K562 (cell line): ENCODE results near the gene MAGI1. TPM values are rescaled to one million over a fixed set of nuclear protein-coding genes. Genes with fewer than 3 reads are reported as not detected.

Source experiments
- ATAC-seq: fragments of 200-7000 bp; cut with Tn5 transposase; 3 replicates; pipeline ENCODE4 v1.9.1; 2020; ENCODE audit warnings: moderate library complexity
- BruUV-seq: library from RNA; stranded (reverse); fragments of 400-500 nt; replicated peaks from 2 replicates; lab custom pipeline; 2021; lab: Mats Ljungman, UMichigan
- CTCF ChIA-PET: fragments of 300-600 bp; formaldehyde crosslinking; extraction: SDS; loops from one replicate; lab custom pipeline; 2021; ENCODE audit warnings: low intra/inter-chr PET ratio; lab: Yijun Ruan, JAX
- POLR2A ChIA-PET: fragments of 300-600, 350-650 bp; sonication (Branson Sonifier 250); formaldehyde crosslinking; extraction: SDS; loops from one replicate; lab custom pipeline; 2021; ENCODE audit warnings: antibody characterized with exemption, inconsistent platforms; lab: Yijun Ruan, JAX
- DNase-seq, 4 experiments: peaks; one replicate each; pipeline versions ENCODE4 v3.0.0 to v3.0.0-alpha.2; 2011 to 2018; ENCODE audit warnings: low spot score in 3 of 4, mixed read lengths in 3 of 4; ENCODE audit errors: extremely low read depth in 1 of 4
- FAIRE-seq: peaks from 2 replicates; lab custom pipeline; 2011; peaks lifted over from hg19 to GRCh38; lab: Jason Lieb, UNC
- H2AFZ ChIP-seq: 2 replicates; pipeline ENCODE4 v1.6.0; 2011; ENCODE audit warnings: low read depth, low read length, control low read depth, inconsistent platforms
- H3K27ac ChIP-seq: fragments of 200-600 bp; 3 replicates; pipeline ENCODE4 v1.8.0; 2011; ENCODE audit warnings: low read depth, mild to moderate bottlenecking, control low read depth, inconsistent platforms, low read length, moderate library complexity, mixed read lengths; ENCODE audit errors: extremely low read depth
- H3K27me3 ChIP-seq, 2 experiments: fragments of 300-600 bp in 1 of 2; 2 replicates in 1 of 2; 3 replicates in 1 of 2; pipeline versions ENCODE4 v1.6.0 to v1.8.0; 2011; ENCODE audit warnings: inconsistent platforms in 2 of 2, low read length in 2 of 2, mild to moderate bottlenecking in 1 of 2, mixed read lengths in 1 of 2, moderate library complexity in 1 of 2; ENCODE audit not compliant: control insufficient read depth in 2 of 2, insufficient read depth in 2 of 2
- H3K36me3 ChIP-seq: fragments of 300-600 bp; 3 replicates; pipeline ENCODE4 v1.8.0; 2011; ENCODE audit warnings: mild to moderate bottlenecking, low read length, inconsistent platforms; ENCODE audit not compliant: control insufficient read depth, insufficient read depth
- H3K4me1 ChIP-seq, 2 experiments: fragments of 200-600 bp in 1 of 2; replicated peaks in 1 of 2; 2 replicates in 1 of 2; 3 replicates in 1 of 2; pipeline versions ENCODE4 v1.5.1 to v1.8.0; 2011; ENCODE audit warnings: inconsistent platforms in 2 of 2, low read length in 2 of 2, mild to moderate bottlenecking in 1 of 2, mixed read lengths in 1 of 2, moderate library complexity in 1 of 2; ENCODE audit not compliant: control insufficient read depth in 2 of 2, insufficient read depth in 2 of 2
- H3K4me2 ChIP-seq: 2 replicates; pipeline ENCODE4 v1.6.1; 2011; ENCODE audit warnings: low read length, control low read depth, inconsistent platforms, mixed read lengths; ENCODE audit not compliant: insufficient read depth
- H3K4me3 ChIP-seq: fragments of 200-600 bp; sonication (generic), shearing (Covaris generic); 2 replicates; pipeline ENCODE4 v1.5.1; 2016; ENCODE audit warnings: control low read depth, inconsistent platforms
- H3K79me2 ChIP-seq: fragments of 200-600 bp; 3 replicates; pipeline ENCODE4 v1.8.0; 2011; ENCODE audit warnings: low read length, inconsistent platforms; ENCODE audit not compliant: control insufficient read depth, insufficient read depth
- H3K9ac ChIP-seq, 2 experiments: 2 replicates each; pipeline versions ENCODE4 v1.6.0 to v1.6.1; 2011; ENCODE audit warnings: low read depth in 2 of 2, low read length in 2 of 2, control low read depth in 1 of 2, inconsistent platforms in 1 of 2, mild to moderate bottlenecking in 1 of 2, mixed read lengths in 1 of 2; ENCODE audit not compliant: insufficient read depth in 1 of 2
- H3K9me1 ChIP-seq: one replicate; pipeline ENCODE4 v1.6.0; 2011; ENCODE audit warnings: inconsistent platforms, mild to moderate bottlenecking, low read length, moderate library complexity; ENCODE audit not compliant: control insufficient read depth, insufficient read depth
- H3K9me3 ChIP-seq: replicated peaks from 2 replicates; pipeline ENCODE4 v1.5.1; 2011; ENCODE audit warnings: low read depth, low read length, inconsistent platforms; ENCODE audit not compliant: control insufficient read depth, insufficient read depth
- H4K20me1 ChIP-seq: replicated peaks from 2 replicates; pipeline ENCODE4 v1.6.1; 2011; ENCODE audit warnings: low read length, inconsistent platforms, mixed read lengths; ENCODE audit not compliant: control insufficient read depth, insufficient read depth
- CTBP1 ChIP-seq: fragments of 450-650 bp; IDR thresholded peaks from 2 replicates; pipeline ENCODE4 v1.6.1; 2016; ENCODE audit warnings: borderline replicate concordance
- CXXC5 ChIP-seq: fragments of 250-450 bp; sonication (Bioruptor Pico); IDR thresholded peaks from 2 replicates; pipeline ENCODE4 v1.8.0; 2022; ENCODE audit warnings: inconsistent platforms, mild to moderate bottlenecking, moderate library complexity
- DEAF1 ChIP-seq: fragments of 450-650 bp; formaldehyde crosslinking; IDR thresholded peaks from 2 replicates; pipeline ENCODE4 v1.4.0; 2020; ENCODE audit warnings: mild to moderate bottlenecking, moderate library complexity
- JUND ChIP-seq, 2 experiments: IDR thresholded peaks; 2 replicates in 1 of 2; 3 replicates in 1 of 2; pipeline ENCODE4 v1.6.1; 2011; ENCODE audit warnings: borderline replicate concordance in 2 of 2, low read depth in 2 of 2, low read length in 2 of 2, improper control_type of control experiment in 1 of 2, missing biosample characterization in 1 of 2, missing genetic modification characterization in 1 of 2, missing genetic modification reagents in 1 of 2
- MAZ ChIP-seq, 2 experiments: fragments of 450-650 bp in 1 of 2; sonication (generic) in 1 of 2; formaldehyde crosslinking; IDR thresholded peaks in 1 of 2; conservative IDR thresholded peaks in 1 of 2; 2 replicates each; pipeline versions ENCODE4 v1.4.0 to v1.5.0; 2020; ENCODE audit warnings: mild to moderate bottlenecking in 1 of 2, missing genetic modification reagents in 1 of 2
- REST ChIP-seq, 2 experiments: fragments of 450-650 bp; formaldehyde crosslinking in 1 of 2; IDR thresholded peaks; 2 replicates each; pipeline versions ENCODE4 v1.4.0 to v1.6.1; 2014 to 2020; ENCODE audit warnings: mild to moderate bottlenecking in 2 of 2, borderline replicate concordance in 1 of 2, low read depth in 1 of 2
- SMAD3 ChIP-seq: fragments of 450-650 bp; formaldehyde crosslinking; conservative IDR thresholded peaks from 2 replicates; pipeline ENCODE4 v1.4.0; 2020; ENCODE audit warnings: mild to moderate bottlenecking
- SMC3 ChIP-seq: conservative IDR thresholded peaks from 2 replicates; pipeline ENCODE4 v1.6.1; 2011; ENCODE audit warnings: low read depth, low read length, improper control_type of control experiment; ENCODE audit not compliant: insufficient read depth
- WGBS: fragments of 100-300 bp; shearing (Covaris generic); methylation state at CpG from one replicate; pipeline ENCODE4 v1.1.6; 2016; ENCODE audit warnings: low coverage, mixed read lengths; ENCODE audit not compliant: insufficient coverage; ENCODE audit errors: missing lambda C conversion rate; 5-methylcytosine and 5-hydroxymethylcytosine counted together
- in situ Hi-C: fragments of 300-500 bp; cut with MboI; formaldehyde crosslinking; loops from 4 replicates; pipeline ENCODE4 v1.15.0; 2018; ENCODE audit warnings: inconsistent platforms, mixed read lengths
- intact Hi-C: fragments of 100-400 bp; cut with micrococcal nuclease; formaldehyde crosslinking; loops from 2 replicates; pipeline ENCODE4 v1.14.2; 2022
- polyA plus RNA-seq, 8 experiments: library from polyadenylated mRNA; depleted of rRNA in 4 of 8; stranded (reverse) in 5 of 8; unstranded in 3 of 8; fragments of >200 nt; fragmentation: Nextera tagmentation in 2 of 8; fragmentation: Illumina TruSeq in 1 of 8; extraction: Ambion mirVana in 2 of 8; extraction: Trizol in 1 of 8; gene quantifications; 2 replicates each; pipeline versions ENCODE4 v1.2.1 to v1.2.3, GENCODE V29; 2011 to 2014; ENCODE audit warnings: inconsistent platforms in 1 of 8, missing spikeins in 1 of 8
- total RNA-seq, 7 experiments: library from RNA; depleted of rRNA in 6 of 7; stranded (reverse); fragments of >200 nt in 6 of 7; fragmentation: Illumina TruSeq in 2 of 7; extraction: Trizol in 2 of 7; gene quantifications; 2 replicates each; pipeline versions ENCODE4 v1.2.1 to v1.2.3, GENCODE V29; 2011 to 2021; ENCODE audit warnings: low replicate concordance in 1 of 7

MAGI1 gene
- total and polyA plus RNA-seq, 9 of the 15 experiments (the other 6 are each of a cell fraction or from before 2014, with no cell fraction given) = 7.8 to 59.4 (median 43.2) TPM

- CTCF ChIA-PET = interaction anchor here (1.2 to 1.6 kb wide), 2 partner anchors 293 to 390 kb away, joined by 3 to 6 read pairs; no protein-coding TSS in a partner anchor
- no peaks in the 10 kb centered on the region for H3K79me2 ChIP-seq
- H3K4me2 ChIP-seq = no peak overlapping the region
- H3K9me1 ChIP-seq = no peaks in the 10 kb centered on the region
- FAIRE-seq = peak; percentile 85
- BruUV-seq = no TSS peak
- intact Hi-C loops (loop anchor here (1.0 to 10.0 kb wide), 4 partner anchors 55 to 390 kb away; no protein-coding TSS in a partner anchor), in situ Hi-C loops (loop anchor here (10.0 to 25.0 kb wide), 2 partner anchors 287 to 1195 kb away; no protein-coding TSS in a partner anchor)
- H3K27me3 ChIP-seq = no peaks in the 10 kb centered on the region
- peak overlapping the region; percentile 57 for H2AFZ ChIP-seq
- H3K36me3 ChIP-seq = no peaks in the 10 kb centered on the region
- H3K4me1 ChIP-seq = no peaks in the 10 kb centered on the region; a peak in 2 of 5 replicates
- peak; percentile 88 for ATAC-seq
- H3K4me3 ChIP-seq = no peak overlapping the region
- H3K9ac ChIP-seq = no peak overlapping the region
- 21% methylated on average over 6 of the region's 6 CpGs for WGBS
- no peaks in the 10 kb centered on the region for H4K20me1 ChIP-seq
- no peaks in the 10 kb centered on the region for H3K9me3 ChIP-seq
- no peak overlapping the region for H3K27ac ChIP-seq
- POLR2A ChIA-PET = no interaction called here
- DNase-seq = peak; percentile 39 to 65 (median 46)
- no peak for TF ChIP-seq SMAD3 (CRISPR knock-in tag)
- TF ChIP-seq SMC3 = peak; percentile 38; the same call in 1 of the 2 replicates
- TF ChIP-seq CXXC5 (CRISPR knock-in tag) = no peak
- TF ChIP-seq REST (IDR thresholded peaks at IDR 0.05; ENCODE audit: borderline replicate concordance) = peak; percentile 48; the same call in 1 of the 2 replicates
- no peak for TF ChIP-seq REST (CRISPR knock-in tag; IDR thresholded peaks at IDR 0.05; ENCODE audit: low read depth)
- 0 out of 4 replicates have a peak, but pooled peaks of 1 of the 2 experiments have one; percentile 15 for TF ChIP-seq MAZ (CRISPR knock-in tag; conservative IDR thresholded peaks at IDR 0.05 in 1 of 2, IDR thresholded peaks at IDR 0.05 in 1 of 2)
- peak; percentile 33; the same call in 1 of the 2 replicates for TF ChIP-seq JUND (IDR thresholded peaks at IDR 0.05; ENCODE audit: borderline replicate concordance, low read depth, low read length)
- TF ChIP-seq JUND (tag; IDR thresholded peaks at IDR 0.05; ENCODE audit: borderline replicate concordance, low read depth, low read length) = no peak
- peak; percentile 27; the same call in 1 of the 2 replicates for TF ChIP-seq DEAF1
- 0 out of 2 replicates have a peak, but pooled peaks have one; percentile 33 for TF ChIP-seq CTBP1
Measured at GRCh38 chr3:65732051-65732935, 306.4 kb downstream of the MAGI1 start.
